ENCODE data around the gene NPAS3. TPM values are rescaled to one million over a fixed set of nuclear protein-coding genes. Genes with fewer than 3 reads are reported as not detected.

The NPAS3 gene
- total RNA-seq, 2 experiments from 2014 or later: not detected

DNA sequence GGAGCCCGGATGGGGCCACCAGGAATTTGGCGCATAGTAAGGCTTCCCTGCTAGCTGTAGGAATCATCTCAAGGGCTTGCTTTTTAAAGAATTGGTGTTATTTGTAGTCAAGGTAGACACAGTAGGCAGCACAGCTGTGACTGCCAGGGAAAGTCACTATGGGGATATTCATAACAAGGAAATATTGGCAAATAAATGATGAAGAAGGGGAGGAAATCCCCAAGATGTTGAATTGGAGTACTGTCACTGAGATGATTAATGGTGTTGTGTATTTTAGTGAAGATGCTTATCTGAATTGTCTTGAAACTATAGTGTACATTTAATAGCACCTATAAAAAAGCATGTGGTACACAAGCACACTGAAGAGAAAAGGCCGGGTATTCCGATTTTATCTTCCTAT is 118.9 kb downstream of the NPAS3 start:
- BruUV-seq (replicated peaks): no TSS peak
- H4K20me1 ChIP-seq (ENCODE audit: insufficient read depth, low read length): no peaks in the 10 kb centered on the region
- no peak for DNase-seq (ENCODE audit: low spot score)
- POLR2A ChIA-PET: no interaction called here
- no peak overlapping the region for H3K27ac ChIP-seq (ENCODE audit: low read depth, low read length, poor library complexity, severe bottlenecking)
- intact Hi-C loops (cut with micrococcal nuclease; ENCODE audit: unreplicated experiment): no loop called here
- CTCF ChIA-PET (ENCODE audit: unreplicated experiment): no interaction called here
- H3K9me2 ChIP-seq (ENCODE audit: insufficient read depth, low read length): no peaks in the 10 kb centered on the region
- H3K4me3 ChIP-seq (ENCODE audit: low read depth, low read length, poor library complexity, severe bottlenecking): no peak overlapping the region
- H3K79me2 ChIP-seq (ENCODE audit: insufficient read depth, low read depth, low read length): no peaks in the 10 kb centered on the region
- H2AFZ ChIP-seq (ENCODE audit: low read length): no peak overlapping the region
- H3K4me2 ChIP-seq (ENCODE audit: low read length): no peak overlapping the region
- TF ChIP-seq CTCF (conservative IDR thresholded peaks at IDR 0.05; ENCODE audit: low read length) (no peak), EZH2phosphoT487 (IDR thresholded peaks at IDR 0.05; ENCODE audit: borderline replicate concordance, low read depth, low read length) (no peak)
- no peaks in the 10 kb centered on the region for H3K9me3 ChIP-seq (ENCODE audit: low read length)
- no peaks in the 10 kb centered on the region for H3K4me1 ChIP-seq (ENCODE audit: insufficient read depth, low read length, poor library complexity, severe bottlenecking)
- no peaks in the 10 kb centered on the region for H3K36me3 ChIP-seq (ENCODE audit: insufficient read depth, low read length)

GRCh38 chr14:33061667-33062325 is 123.1 kb downstream of the NPAS3 start:
- TF ChIP-seq CTCF (conservative IDR thresholded peaks at IDR 0.05; ENCODE audit: low read length) (peak; percentile 39; the same call in 1 of the 2 replicates), EZH2phosphoT487 (IDR thresholded peaks at IDR 0.05; ENCODE audit: borderline replicate concordance, low read depth, low read length) (no peak)
- Histone ChIP-seq H3K4me1 (ENCODE audit: insufficient read depth, low read length, poor library complexity, severe bottlenecking) (no peaks in the 10 kb centered on the region), H3K79me2 (ENCODE audit: insufficient read depth, low read depth, low read length) (no peaks in the 10 kb centered on the region), H3K36me3 (ENCODE audit: insufficient read depth, low read length) (no peaks in the 10 kb centered on the region), H3K4me2 (ENCODE audit: low read length) (no peak overlapping the region), H3K9me3 (ENCODE audit: low read length) (no peaks in the 10 kb centered on the region), H4K20me1 (ENCODE audit: insufficient read depth, low read length) (no peaks in the 10 kb centered on the region), H3K27ac (ENCODE audit: low read depth, low read length, poor library complexity, severe bottlenecking) (no peak overlapping the region), H3K4me3 (ENCODE audit: low read depth, low read length, poor library complexity, severe bottlenecking) (no peak overlapping the region), H2AFZ (ENCODE audit: low read length) (no peak overlapping the region), H3K9me2 (ENCODE audit: insufficient read depth, low read length) (no peaks in the 10 kb centered on the region)
- peak; percentile 15 for DNase-seq (ENCODE audit: low spot score)
- ChIA-PET POLR2A (no interaction called here), CTCF (ENCODE audit: unreplicated experiment) (no interaction called here)
- intact Hi-C loops (cut with micrococcal nuclease; ENCODE audit: unreplicated experiment): no loop called here
- no TSS peak for BruUV-seq (replicated peaks)

DNA sequence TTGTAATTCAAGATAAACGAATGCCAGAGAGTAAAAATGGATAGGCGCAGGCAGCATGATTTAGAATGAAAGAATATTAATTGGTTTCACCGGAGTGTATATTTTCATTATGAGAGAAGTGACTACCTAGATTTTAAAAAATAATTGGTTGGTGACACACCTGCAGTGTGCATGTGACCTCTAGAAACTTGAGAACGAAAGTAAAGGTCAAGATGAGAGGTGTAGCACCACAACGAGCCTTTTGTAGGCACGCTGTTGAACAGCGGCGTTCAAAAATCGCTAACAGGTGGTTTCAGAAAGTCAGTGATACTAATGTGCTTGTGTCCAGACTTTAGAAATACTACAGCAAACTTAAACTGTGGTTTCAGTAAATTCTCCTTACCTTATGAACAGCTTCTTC is 123.8 kb downstream of the NPAS3 start:
- Histone ChIP-seq H3K9me2 (ENCODE audit: insufficient read depth, low read length) (no peaks in the 10 kb centered on the region), H4K20me1 (ENCODE audit: insufficient read depth, low read length) (no peaks in the 10 kb centered on the region), H3K4me1 (ENCODE audit: insufficient read depth, low read length, poor library complexity, severe bottlenecking) (no peaks in the 10 kb centered on the region), H3K79me2 (ENCODE audit: insufficient read depth, low read depth, low read length) (no peaks in the 10 kb centered on the region), H3K4me3 (ENCODE audit: low read depth, low read length, poor library complexity, severe bottlenecking) (no peak overlapping the region), H3K27ac (ENCODE audit: low read depth, low read length, poor library complexity, severe bottlenecking) (no peak overlapping the region), H3K36me3 (ENCODE audit: insufficient read depth, low read length) (no peaks in the 10 kb centered on the region), H2AFZ (ENCODE audit: low read length) (no peak overlapping the region), H3K9me3 (ENCODE audit: low read length) (no peaks in the 10 kb centered on the region), H3K4me2 (ENCODE audit: low read length) (no peak overlapping the region)
- no peak for TF ChIP-seq CTCF (conservative IDR thresholded peaks at IDR 0.05; ENCODE audit: low read length)
- no peak for TF ChIP-seq EZH2phosphoT487 (IDR thresholded peaks at IDR 0.05; ENCODE audit: borderline replicate concordance, low read depth, low read length)
- POLR2A ChIA-PET: interaction anchor here (0.6 kb wide), 1 partner anchor 36 kb away, joined by 4 read pairs; no protein-coding TSS in a partner anchor
- intact Hi-C loops (cut with micrococcal nuclease; ENCODE audit: unreplicated experiment): no loop called here
- no TSS peak for BruUV-seq (replicated peaks)
- no peak for DNase-seq (ENCODE audit: low spot score)
- CTCF ChIA-PET (ENCODE audit: unreplicated experiment): no interaction called here
